CD4-positive, alpha-beta T cell treated with Interleukin-15 for 4 hours (primary cell): Measurements from ENCODE around the gene GRK6.

Experiments
- DNase-seq: peaks from one replicate; pipeline ENCODE4 v3.0.0-alpha.2; 2020; ENCODE audit warnings: low spot score

Gene GRK6

DNA sequence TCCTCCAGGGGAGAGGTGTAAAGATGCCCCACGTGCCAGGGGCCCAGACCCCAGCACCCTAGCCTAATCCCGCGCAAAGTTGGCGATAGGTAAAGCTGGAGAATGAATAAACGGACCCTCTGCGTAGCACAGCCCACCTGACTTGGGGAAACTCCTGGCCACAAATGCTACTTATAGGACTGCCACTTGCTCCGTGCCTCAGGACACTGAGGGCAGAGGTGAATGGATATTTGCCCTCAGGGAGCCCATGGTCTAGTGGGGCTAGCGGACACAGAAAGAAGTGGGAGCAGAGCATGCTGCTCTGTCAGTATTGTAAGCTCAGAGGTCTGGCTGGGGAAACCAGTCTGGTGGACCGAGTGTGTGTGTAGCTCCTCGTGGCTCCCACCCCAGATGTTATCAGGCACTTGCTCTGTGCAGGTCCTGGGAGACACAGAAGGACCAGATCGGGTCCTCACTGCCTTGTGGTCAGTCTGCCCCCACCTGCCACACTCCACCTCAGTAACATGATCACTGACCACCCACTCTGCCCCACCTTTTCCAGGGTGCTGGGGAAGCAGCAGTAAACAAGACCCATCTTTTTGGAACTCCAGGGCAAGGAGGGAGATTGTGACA lies 841 bp downstream of the GRK6 start:
- no peak for DNase-seq

DNA sequence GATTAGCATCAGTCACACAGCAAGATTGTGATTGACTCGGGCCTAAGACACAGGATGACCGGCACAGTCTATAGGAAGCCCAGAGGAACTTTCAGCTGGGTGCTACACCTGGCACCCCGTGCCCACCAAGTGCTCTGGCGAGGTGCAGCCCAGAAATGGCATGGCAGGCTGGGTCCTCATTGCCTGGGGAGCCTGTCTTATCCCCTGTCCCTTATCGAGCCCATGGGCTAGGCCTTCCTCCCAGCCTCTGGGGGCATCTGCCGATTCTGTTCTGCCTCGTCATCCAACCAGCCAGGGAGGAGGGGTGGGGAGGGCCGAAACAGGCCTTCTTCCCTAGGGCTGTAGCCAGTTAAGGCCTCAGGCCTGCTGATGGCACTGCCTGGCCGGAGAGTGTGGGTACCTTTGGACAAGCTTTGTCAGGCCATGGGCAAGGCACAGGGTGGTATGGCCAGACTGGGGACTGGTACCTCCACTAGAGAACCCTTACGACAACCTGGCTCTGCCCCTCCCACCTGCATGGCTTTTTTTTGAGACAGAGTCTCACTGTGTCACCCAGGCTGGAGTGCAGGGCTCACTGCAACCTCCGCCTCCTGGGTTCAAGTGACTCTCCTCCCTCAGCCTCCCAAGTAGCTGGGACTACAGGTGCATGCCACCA lies 1.6 kb downstream of the GRK6 start:
- DNase-seq, result no peak

DNA sequence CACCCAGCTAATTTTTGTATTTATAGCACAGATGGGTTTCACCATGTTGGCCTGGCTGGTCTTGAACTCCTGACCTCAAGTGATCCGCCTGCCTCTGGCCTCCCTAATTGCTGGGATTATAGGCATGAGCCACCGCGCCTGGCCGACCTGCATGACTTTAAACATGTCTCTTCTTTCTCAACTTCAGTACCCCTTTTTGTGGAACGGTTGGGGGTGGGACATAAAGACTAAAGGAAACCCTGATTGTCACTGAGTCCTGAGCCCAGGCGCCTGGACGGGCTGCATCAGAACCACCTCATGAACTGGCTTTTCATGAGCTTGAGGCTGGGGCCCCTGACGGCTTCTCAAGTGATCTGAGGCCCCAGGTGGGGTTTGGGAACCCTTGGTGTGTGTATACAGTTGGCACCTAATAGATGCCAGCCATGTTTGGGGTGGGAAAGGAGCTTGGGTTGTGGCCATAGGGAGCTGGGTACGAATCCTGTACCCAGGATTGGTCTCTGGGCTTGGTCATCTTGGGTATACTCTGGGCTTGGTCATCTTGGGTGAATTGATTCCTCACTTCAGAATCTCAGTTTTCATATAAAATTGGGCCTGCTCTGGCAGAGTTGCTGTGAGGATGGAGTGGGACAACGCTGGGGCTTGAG lies 2.2 kb downstream of the GRK6 start:
- no peak for DNase-seq

DNA sequence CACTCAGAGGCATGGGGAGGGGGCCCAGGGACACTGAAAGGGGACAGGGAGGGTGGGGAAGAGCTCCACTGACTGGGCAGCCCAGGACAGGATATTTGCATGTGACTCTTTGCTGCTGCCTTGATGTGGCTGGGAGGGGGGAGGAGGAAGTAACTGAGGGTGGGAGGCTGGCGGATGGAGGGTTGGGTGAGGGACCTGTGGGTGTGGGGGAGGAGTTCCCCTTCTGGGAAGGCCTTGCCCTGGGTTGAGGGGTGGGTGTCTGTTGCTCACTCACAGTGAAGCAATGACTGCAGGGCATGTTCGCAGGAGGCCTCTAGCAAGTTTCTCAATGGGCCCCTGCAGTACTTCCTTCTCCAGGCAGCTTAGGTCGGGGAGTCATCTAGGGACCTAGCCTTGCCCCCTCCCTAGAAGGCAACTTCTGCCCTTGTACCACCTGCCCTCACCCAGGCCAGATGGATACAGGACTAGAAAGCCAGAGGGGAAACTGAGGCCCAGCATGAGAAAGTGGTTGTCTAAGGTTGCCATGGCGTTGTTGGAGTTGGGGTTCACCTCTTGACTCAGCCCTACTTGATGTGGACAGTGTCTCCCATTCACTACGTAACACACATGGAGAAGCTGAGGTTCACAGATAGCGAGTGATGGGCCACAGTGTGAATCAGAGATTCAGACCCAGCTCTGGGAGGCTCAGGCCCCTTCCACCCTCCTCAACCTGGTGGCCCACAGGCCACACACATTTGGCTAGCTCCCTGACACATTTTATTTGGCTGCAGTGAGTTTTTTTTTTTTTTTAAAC lies 3.0 kb downstream of the GRK6 start:
- peak; percentile 90 for DNase-seq

DNA sequence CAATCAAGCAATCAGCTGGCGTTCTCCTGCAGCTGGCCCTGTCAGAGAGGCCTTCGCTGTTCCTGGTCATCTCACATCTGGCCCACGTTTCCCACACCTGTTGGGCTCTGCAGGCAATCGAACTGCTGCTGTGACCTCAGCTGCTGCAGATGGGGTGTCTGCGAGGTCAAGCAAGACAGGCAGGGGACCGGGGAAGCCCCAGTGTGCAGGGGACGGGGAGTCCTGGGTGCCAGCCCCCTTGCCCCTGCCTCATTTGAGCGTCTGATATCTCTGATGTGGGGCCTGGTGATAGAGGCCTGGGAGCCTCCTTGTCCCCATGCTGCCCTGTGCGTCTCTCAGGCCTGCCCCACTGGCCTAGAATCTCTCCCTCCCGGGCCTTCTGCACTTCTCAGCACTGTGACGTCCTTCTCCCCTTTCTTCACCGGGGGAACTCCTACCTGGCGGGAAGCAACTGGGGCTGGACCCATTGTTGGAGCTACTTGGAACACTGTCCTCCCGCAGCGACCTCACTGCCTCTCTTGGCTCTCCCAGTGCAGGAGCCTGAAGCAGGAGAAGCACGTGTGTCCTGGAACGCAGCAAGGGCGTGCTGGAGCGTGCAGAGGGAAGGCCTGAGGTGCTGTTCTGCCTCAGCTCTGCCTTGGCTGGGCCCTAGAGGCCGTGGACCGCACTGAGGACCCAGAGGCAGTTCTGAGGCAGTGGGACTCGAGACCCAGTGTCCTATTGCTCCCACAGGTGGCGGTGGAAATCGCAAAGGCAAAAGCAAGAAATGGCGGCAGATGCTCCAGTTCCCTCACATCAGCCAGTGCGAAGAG lies 3.9 kb downstream of the GRK6 start:
- no peak for DNase-seq

DNA sequence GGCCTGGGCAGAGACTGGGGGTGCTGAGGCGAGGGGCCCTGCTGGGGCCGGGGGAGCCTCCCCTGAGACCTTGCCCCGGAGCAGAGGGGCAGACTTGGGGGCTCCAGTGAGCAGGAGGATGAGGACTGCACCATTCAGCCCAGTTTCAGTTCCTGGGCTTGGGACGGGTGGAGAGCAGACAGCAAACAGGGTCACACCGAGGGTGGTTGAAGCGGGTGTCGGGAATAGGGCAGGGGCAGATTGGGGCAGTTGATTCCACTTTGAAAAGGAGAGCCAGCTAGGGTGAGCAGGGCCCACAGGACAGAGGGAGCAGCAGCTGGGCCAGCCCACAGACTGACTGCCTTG lies 4.5 kb downstream of the GRK6 start:
- no peak for DNase-seq

DNA sequence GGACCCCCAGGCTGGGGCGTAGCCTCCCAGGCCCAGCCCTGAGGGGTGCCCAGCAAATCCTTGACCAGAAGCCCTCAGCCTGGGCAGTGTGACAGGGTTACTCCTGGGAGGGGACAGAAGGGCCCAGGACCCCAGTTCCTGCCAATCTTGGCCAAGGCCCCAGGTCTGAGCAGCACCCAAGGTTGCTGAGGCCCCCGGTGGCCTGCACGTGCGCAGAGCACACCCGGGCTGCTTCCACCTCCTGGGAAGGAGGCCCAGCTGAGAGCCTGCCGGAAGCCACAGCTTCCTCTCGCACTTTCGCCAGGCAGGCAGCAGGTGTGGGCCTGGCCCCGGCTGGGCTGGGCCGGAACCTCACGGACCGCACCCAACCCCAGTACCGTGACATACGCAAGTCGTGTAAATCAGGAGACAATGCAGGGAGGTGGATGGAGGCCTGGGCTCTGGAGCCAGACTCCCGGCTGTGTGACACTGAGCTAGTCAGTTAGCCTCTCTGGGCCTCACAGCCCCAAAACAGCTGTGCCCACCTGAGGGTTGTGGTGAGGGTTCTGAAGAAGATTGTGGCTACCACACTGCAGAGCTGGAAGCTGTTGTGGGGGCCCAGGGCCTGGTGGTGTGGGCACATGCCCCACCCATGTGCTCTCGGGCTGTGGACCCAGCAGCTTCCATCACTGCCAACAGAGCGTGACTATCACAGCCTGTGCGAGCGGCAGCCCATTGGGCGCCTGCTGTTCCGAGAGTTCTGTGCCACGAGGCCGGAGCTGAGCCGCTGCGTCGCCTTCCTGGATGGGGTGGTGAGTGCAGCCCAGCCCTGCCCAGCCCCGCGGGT lies 5.1 kb downstream of the GRK6 start:
- DNase-seq, result peak; percentile 59

DNA sequence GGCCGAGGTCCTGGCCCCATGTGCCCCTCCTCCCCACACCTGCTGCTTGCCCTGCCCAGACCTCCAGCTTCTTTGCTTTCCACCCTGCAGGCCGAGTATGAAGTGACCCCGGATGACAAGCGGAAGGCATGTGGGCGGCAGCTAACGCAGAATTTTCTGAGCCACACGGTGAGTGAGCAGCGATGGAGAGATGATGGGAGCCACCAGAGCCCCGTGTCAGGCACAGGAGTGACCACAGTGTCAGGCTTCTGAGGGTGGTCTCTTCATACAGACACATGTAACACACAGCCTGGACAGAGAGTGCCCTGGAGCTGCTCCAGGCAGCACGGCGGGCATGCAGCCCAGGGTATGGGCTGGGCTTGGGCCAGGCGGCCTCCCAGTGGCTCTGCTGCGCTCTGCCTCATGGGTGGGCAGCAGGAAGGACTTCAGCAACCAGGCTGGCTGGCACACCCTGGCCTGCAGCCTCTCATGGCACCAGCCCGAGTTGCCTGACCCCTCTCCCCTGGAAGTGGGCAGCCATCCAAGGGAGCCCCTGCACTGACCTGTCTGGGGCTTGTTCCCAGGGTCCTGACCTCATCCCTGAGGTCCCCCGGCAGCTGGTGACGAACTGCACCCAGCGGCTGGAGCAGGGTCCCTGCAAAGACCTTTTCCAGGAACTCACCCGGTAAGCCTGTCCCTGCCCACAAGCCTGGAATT lies 5.8 kb downstream of the GRK6 start:
- DNase-seq, result no peak

DNA sequence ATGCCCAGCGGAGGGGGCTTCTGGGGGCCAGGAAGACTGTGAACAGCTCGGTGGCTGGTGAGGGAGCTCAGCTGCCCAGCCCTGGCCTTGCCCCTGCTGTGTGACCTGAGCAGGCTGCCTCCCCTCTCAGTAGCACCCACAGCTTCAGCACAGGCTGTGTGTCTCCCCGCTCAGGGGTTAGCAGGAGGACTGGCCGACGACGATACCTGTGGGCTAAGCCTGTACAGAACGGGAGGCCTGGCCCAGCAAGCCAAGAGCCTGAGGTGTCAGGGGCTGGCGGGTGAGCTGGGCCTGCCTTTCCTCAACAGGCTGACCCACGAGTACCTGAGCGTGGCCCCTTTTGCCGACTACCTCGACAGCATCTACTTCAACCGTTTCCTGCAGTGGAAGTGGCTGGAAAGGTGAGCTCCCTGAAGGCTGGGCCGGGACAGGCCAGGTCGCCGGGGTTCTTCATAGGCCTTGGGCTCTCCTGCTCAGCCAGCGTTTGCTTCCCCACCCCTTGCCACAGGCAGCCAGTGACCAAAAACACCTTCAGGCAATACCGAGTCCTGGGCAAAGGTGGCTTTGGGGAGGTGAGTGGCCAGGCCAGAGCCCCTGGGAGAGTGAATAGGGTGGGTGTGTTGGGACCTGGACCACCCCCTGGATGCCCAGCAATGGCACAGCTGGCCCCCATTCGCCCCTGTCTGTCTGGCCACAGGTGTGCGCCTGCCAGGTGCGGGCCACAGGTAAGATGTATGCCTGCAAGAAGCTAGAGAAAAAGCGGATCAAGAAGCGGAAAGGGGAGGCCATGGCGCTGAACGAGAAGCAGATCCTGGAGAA lies 6.6 kb downstream of the GRK6 start:
- no peak for DNase-seq

DNA sequence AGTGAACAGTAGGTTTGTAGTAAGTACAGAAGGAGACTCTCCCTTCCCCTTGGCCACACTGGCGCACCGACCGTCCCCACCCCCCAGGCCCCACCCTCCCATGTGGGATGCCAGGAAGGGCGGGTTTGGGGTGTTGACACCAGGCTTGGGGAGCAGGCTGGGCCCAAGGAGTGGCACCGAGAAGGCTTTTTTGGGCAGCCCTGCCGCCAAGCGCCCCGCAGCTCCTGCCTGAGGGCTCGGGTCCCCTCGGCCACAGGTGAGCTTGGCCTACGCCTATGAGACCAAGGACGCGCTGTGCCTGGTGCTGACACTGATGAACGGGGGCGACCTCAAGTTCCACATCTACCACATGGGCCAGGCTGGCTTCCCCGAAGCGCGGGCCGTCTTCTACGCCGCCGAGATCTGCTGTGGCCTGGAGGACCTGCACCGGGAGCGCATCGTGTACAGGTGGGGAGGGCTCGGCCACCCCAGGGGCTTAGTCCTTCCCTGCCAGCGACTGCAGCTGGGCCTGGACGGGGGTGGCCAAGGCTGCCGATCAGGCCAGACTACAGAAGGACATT lies 7.3 kb downstream of the GRK6 start:
- DNase-seq, result no peak

DNA sequence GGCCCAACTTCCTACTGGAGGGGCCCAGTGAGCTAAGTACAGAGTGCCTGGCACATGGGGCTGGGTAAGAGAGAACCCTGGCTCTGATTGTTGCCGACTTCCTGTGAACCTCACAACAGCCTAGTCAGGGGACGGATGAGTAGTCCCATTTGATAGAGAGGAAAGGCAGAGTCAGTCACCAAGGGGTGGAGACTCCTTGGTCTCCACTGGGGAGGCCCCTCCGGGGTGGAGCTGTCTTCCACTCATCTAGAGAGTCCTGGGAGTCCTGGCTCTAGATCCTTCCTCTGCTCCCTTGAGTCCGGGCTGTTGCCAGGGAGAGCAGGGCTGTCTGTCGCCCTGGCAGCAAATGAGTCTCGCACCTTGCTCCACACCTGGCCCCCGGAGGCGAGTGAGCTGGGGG lies 8.0 kb downstream of the GRK6 start:
- peak; percentile 72 for DNase-seq

DNA sequence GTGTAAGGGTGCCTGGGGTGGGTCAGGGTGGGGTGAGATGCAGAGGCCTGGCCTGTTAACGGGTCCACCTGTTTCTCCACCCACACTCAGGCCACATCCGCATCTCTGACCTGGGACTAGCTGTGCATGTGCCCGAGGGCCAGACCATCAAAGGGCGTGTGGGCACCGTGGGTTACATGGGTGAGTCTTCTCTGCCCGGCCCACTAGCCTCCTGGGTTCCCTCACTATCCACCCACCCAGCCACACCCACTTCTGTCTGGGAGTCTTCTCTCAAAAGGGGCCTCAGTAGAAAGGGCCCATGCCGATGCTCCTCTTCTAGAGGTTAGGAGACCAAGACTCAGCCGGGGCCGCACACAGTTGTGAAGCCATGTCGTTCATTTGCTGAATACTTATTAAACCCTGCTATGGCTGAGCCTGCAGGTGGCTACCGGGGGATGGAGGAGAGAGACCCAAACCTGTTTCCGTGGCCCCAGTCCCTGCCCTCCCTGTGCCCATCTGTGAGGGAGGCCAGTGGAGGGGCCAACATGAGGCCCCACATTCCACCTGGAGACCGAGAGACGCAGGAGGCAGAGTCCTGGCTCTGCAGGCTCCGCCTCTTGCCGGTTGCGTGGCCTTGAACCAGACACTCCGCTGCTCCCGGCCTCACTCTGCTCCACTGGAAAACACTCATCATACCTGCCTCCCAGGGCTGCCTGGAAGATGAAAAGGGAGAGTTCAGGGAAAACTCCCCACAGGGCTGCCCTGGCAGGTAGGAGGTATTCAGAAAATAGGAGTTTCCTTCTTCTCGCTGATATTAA lies 8.7 kb downstream of the GRK6 start:
- no peak for DNase-seq

DNA sequence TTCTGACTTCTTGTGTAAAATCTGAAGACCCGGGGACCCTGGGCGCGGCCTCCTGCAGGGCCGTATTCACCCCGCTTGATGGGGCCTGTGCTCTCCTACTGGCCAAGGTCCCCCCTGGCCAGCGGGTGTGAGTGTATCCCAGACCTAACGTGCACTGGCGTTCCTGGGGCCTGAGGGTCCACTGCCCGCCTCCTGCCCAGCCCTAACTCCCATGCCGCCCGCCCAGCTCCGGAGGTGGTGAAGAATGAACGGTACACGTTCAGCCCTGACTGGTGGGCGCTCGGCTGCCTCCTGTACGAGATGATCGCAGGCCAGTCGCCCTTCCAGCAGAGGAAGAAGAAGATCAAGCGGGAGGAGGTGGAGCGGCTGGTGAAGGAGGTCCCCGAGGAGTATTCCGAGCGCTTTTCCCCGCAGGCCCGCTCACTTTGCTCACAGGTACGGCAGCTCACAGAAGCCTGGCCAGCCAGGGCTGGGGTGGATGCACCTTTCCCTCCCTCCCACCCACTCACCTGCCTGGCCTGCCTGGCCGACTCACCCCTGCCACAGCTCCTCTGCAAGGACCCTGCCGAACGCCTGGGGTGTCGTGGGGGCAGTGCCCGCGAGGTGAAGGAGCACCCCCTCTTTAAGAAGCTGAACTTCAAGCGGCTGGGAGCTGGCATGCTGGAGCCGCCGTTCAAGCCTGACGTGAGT lies 9.5 kb downstream of the GRK6 start:
- no peak for DNase-seq

DNA sequence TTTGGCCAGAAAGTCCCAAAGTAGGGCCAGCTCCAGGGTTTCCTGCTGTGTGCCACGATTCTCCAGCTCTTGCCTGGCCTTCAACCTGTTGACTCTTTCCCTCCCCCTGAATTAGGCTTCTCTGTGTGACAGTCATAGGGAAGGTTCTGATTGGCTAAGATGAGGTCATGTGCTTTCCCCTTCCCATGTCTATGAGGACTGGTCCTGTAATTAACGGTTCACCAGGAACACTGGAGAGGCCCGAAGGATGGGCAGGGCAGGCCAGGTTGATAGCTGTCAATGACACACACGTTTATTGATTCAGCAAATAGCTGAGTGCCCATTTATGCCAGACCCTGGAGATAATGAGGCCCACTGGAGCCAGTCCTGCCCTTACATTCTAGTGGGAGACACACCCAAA lies 11.1 kb downstream of the GRK6 start:
- no peak for DNase-seq

DNA sequence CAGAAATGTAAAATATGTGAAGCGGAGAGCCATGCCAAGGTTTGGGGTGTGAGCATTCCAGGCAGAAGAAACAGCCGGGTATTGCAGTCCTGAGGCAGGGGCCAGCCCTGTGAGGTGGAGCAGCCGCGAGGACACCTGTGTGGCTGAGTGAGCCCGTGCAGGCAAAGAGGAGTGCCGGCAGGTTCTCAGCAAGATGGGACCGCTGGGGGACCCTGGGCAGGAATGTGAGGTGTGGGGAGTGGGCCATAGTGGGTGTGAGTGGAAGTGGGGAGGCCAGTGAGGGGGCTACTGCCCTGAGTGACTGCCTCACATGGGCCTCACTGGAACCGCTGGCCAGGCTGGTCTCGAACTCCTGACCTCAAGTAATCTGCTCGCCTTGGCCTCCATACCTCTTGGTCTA lies 12.0 kb downstream of the GRK6 start:
- no peak for DNase-seq

DNA sequence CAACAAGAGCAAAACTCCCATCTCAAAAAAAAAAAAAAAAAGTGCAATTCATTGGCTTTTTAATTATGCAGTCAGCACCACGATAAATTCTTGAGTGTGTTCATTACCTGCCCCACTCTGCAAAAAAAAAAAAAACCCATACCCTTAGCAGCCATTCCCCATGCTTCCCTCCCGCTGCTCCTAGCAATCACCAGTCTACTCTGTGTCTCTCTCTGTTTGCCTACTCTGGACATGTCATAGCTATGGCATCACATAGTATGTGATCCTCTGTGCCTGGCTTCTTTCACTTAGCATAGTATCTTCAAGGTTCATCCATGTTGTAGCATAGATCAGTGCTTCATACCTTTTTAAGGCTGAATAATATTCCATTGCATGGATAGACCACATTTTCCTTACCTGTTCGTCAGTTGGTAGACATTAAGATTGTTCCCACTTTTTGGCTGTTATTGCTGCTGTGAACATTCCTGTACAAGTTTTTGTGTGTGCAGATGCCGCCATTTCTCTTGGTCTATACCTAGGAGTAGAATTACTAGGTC lies 13.1 kb downstream of the GRK6 start:
- DNase-seq, result no peak

DNA sequence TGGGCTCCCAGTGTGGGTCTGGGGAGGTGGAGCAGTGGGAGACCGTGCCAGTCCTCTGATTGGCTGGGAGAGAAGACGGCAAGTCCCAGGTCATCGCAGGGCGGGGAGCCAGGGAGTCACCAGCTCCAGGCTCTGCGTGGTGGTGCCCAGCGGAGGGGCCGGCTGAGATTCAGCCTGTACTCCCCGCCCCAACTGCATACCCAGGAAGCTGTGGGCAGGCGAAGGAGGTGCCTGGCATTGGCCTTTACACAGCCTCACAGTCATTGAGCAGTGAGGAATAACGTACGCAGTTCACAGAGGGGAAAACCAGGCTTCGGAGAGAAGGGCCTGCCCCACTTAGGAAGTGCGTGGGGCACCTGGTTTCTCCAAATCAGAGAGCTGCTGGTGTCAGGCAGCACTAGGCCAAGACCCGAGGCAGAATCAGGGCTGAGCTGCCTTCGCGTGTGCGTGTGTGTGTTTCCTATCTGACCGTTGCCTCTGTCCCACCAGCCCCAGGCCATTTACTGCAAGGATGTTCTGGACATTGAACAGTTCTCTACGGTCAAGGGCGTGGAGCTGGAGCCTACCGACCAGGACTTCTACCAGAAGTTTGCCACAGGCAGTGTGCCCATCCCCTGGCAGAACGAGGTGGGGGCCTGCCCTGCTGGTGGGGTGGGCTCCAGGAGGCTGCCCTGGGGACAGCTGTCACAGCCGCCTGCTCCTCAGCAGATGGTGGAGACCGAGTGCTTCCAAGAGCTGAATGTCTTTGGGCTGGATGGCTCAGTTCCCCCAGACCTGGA lies 13.9 kb downstream of the GRK6 start:
- no peak for DNase-seq
